Renal pelvis (tissue), 4 donors: Measurements from ENCODE around the gene UPK3BL1. TPM values are rescaled to one million over a fixed set of nuclear protein-coding genes. Genes with fewer than 3 reads are reported as not detected.
"Not testable (repeated sequence)": the region's sequence is repeated elsewhere in the genome, so short reads cannot be mapped to it uniquely, and the experiment has no call there.

Experiments
- DNase-seq: peaks from one replicate; pipeline ENCODE4 v3.0.0-alpha.2; 2013
- polyA plus RNA-seq, 3 donors: library from polyadenylated mRNA; unstranded; fragments of 120-200 nt; gene quantifications; one replicate each; pipeline ENCODE4 v1.2.1, GENCODE V29; 2013; ENCODE audit not compliant: insufficient read length in 3 of 3

Gene UPK3BL1
- polyA plus RNA-seq, 3 donors: 17.7 to 50.9 (median 18.6) TPM

DNA sequence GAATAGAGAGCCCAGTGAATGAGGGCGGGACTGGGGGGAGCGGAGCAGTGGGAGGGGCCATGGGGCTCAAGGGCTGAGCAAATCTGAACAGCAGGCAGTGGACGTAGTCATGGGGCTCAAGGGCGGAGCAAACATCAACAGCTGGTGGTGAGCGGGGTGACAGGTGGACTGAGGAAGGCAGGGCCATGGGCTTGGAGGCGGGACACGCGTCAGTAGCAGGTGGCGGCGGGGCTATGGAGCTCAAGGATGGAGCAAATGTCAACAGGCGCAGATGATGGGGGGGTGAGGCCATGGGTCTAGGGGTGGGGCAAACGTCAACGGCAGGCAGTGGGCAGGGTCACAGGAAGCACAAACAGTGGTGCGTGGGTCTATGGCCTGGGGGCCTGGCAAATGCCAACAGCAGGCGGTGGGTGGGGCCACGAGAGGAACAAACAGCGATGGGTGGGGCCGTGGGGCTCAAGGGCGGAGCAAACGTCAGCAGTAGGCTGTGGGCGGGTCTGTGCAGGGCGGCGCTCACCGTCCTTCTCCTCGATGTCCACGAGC is 50.0 kb downstream of the UPK3BL1 start:
- not testable (repeated sequence) for DNase-seq

GRCh38 chr7:102589857-102590256 is 52.7 kb downstream of the UPK3BL1 start:
- not testable (repeated sequence) for DNase-seq

Other genes starting within 250 kb of the UPK3BL1 start
- gene PRKRIP1, start 246.4 kb downstream of the UPK3BL1 start, polyA plus RNA-seq: 10 to 100 TPM; 39.2 to 48.6 (median 47.1) TPM
- gene ORAI2, start 209.2 kb downstream of the UPK3BL1 start, polyA plus RNA-seq: 10 to 100 TPM; 22.6 to 28.1 (median 26.2) TPM
- 10 to 100 TPM; 13.4 to 16.3 (median 14.0) TPM for gene ALKBH4, start 177.9 kb downstream of the UPK3BL1 start, polyA plus RNA-seq
- gene LRWD1, start 177.8 kb downstream of the UPK3BL1 start, polyA plus RNA-seq: 10 to 100 TPM; 20.2 to 23.0 (median 22.9) TPM
- 10 to 100 TPM; 29.9 to 39.7 (median 38.6) TPM for gene POLR2J, start 163.9 kb downstream of the UPK3BL1 start, polyA plus RNA-seq
- 10 to 100 TPM; 16.9 to 26.1 (median 23.2) TPM for gene RASA4B, start 125.0 kb downstream of the UPK3BL1 start, polyA plus RNA-seq
- 10 to 100 TPM in 2 of 3 donors, 1 to 10 TPM in 1; 9.3 to 34.1 (median 18.5) TPM for gene UPK3BL2, start 99.1 kb downstream of the UPK3BL1 start, polyA plus RNA-seq
- 10 to 100 TPM in 2 of 3 donors, 1 to 10 TPM in 1; 2.6 to 16.6 (median 14.1) TPM for gene SPDYE2, start 91.6 kb downstream of the UPK3BL1 start, polyA plus RNA-seq
- 10 to 100 TPM; 77.7 to 90.7 (median 78.2) TPM for gene POLR2J3, start 70.2 kb downstream of the UPK3BL1 start, polyA plus RNA-seq
- gene RASA4, start 26.0 kb downstream of the UPK3BL1 start, polyA plus RNA-seq: 10 to 100 TPM; 51.3 to 86.8 (median 62.3) TPM
- gene SPDYE2B, start 7.5 kb upstream of the UPK3BL1 start, polyA plus RNA-seq: 1 to 10 TPM in 2 of 3 donors, under 1 TPM in 1; 0.60 to 5.0 (median 3.3) TPM
- 1 to 10 TPM; 1.3 to 9.0 (median 1.9) TPM for gene POLR2J2, start 28.9 kb upstream of the UPK3BL1 start, polyA plus RNA-seq
- 10 to 100 TPM in 1 of 3 donors, 1 to 10 TPM in 2; 7.6 to 10.4 (median 8.9) TPM for gene FAM185A, start 106.2 kb upstream of the UPK3BL1 start, polyA plus RNA-seq